Adrenal gland (tissue), 12 donors: ENCODE data around the gene CAMK2D. TPM values are rescaled to one million over a fixed set of nuclear protein-coding genes. Genes with fewer than 3 reads are reported as not detected.

Experiments
- DNase-seq, 7 donors: peaks; one replicate each; pipeline ENCODE4 v3.0.0-alpha.2; 2019 to 2020
- H3K27ac ChIP-seq, 5 donors: fragments of 200-600 bp; sonication (generic) in 4 of 5; 1 replicate in 3 of 5; 2 replicates in 2 of 5; pipeline versions ENCODE4 v1.5.1 to v1.8.0; 2016 to 2020; ENCODE audit warnings: mild to moderate bottlenecking in 1 of 5
- H3K27me3 ChIP-seq: fragments of 200-600 bp; 2 replicates; pipeline ENCODE4 v1.8.0; 2021
- H3K36me3 ChIP-seq, 2 donors: fragments of 200-600 bp; replicated peaks in 1 of 2; 1 replicate in 1 of 2; 2 replicates in 1 of 2; pipeline versions ENCODE4 v1.5.1 to v1.8.0; 2018 to 2022
- H3K4me1 ChIP-seq, 2 donors: fragments of 200-600 bp; replicated peaks in 1 of 2; 1 replicate in 1 of 2; 2 replicates in 1 of 2; pipeline versions ENCODE4 v1.5.1 to v1.8.0; 2018 to 2021
- H3K4me3 ChIP-seq, 4 donors: fragments of 200-600 bp; sonication (generic) in 3 of 4; one replicate each; pipeline ENCODE4 v1.5.1; 2016 to 2018
- H3K9me3 ChIP-seq, 3 donors: fragments of 200-600 bp; sonication (generic) in 1 of 3; replicated peaks in 1 of 3; 1 replicate in 2 of 3; 2 replicates in 1 of 3; pipeline versions ENCODE4 v1.5.1 to v1.8.0; 2016 to 2021
- POLR2A ChIP-seq, 2 donors: fragments of 450-650 bp; IDR thresholded peaks; one replicate each; pipeline ENCODE4 v1.6.1; 2017; ENCODE audit warnings: antibody characterized with exemption in 2 of 2, mild to moderate bottlenecking in 2 of 2, moderate library complexity in 1 of 2
- WGBS, 4 donors: extraction: QIAGEN DNeasy Blood & Tissue Kit in 2 of 4; methylation state at CpG; one replicate each; pipeline versions ENCODE4 v1.1.5 to v1.1.7; 2013 to 2017; 5-methylcytosine and 5-hydroxymethylcytosine counted together
- intact Hi-C, 2 donors: fragments of 100-400 bp; cut with DNase I; formaldehyde crosslinking; loops; one replicate each; pipeline versions ENCODE4 v1.14.1 to v1.15.0; 2022 to 2023
- polyA plus RNA-seq, 3 donors: library from polyadenylated mRNA; stranded (reverse); fragments of 200-250 nt in 2 of 3; fragments of 350-450 nt in 1 of 3; fragmentation: Illumina TruSeq in 1 of 3; extraction: RNeasy Lipid Tissue Mini Kit (QIAGEN cat#74804) in 1 of 3; gene quantifications; one replicate each; pipeline ENCODE4 v1.2.3, GENCODE V29; 2013 to 2014
- total RNA-seq, 9 donors: library from RNA; depleted of rRNA in 4 of 9; stranded (reverse); fragments of >200 nt in 4 of 9; fragments of 120-200 nt in 1 of 9; fragmentation: NEBNext Ultra II Directional in 1 of 9; extraction: Animal tissue kit (Norgen Biotek cat#: 25700) in 1 of 9; gene quantifications; one replicate each; pipeline versions ENCODE4 v1.1.0 to v1.2.4, GENCODE V29; 2013 to 2023
- TF ChIP-seq, protein P1 (sequence below), 6 experiments: fragments of 450-650 bp in 4 of 6; fragments of 200-600 bp in 2 of 6; sonication (generic) in 1 of 6; IDR thresholded peaks; 1 replicate in 5 of 6; 2 replicates in 1 of 6; pipeline versions ENCODE4 v1.5.1 to v1.8.0; 2016 to 2021; ENCODE audit warnings: antibody characterized with exemption in 6 of 6, mild to moderate bottlenecking in 2 of 6, moderate library complexity in 1 of 6
- donor health status: healthy with polysubstance abuse.
- donor health status: Bipolar disorder and iron deficiency.
- donor health status: DM: yes; HTN: yes; CAD: no.
- donor health status: DM: no; HTN: no; CAD: no.
- donor health status: DM: no; HTN: no; CAD: no.
- donor health status: DM: yes; HTN: yes; CAD: no.

CAMK2D gene
- total and polyA plus RNA-seq, 12 donors = 7.6 to 83.9 (median 33.6) TPM

DNA sequence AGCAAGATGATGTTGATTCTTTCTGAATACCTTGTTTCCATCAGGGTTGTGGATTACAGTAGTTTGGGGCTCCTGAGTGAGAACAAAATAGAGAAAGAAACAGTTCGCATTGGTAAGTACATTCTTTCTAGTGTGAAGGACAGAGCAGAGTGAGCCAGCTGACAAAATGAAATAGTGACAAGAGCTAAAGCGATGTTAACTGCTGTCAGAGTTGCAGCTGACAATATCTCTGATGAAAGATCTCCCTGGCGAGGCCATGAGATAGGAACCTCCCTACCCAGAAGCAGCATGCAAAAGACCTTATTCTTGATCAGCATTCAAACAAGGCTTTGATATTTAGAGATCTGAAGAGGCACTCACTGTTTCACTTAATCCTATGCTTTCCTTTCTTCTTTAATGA is 258.6 kb downstream of the CAMK2D start:
- Histone ChIP-seq H3K27ac (no peak overlapping the region), H3K4me1 (peaks cover 18 to 35% of the 10 kb centered on the region in 2 donors), H3K36me3 (no peaks in the 10 kb centered on the region), H3K9me3 (no peaks in the 10 kb centered on the region), H3K27me3 (no peaks in the 10 kb centered on the region), H3K4me3 (no peak overlapping the region)
- WGBS, 4 donors = 47 to 53% (median 52%) methylated on average over 3 of the region's 3 CpGs
- TF ChIP-seq POLR2A (IDR thresholded peaks at IDR 0.05) = no peak
- TF ChIP-seq, protein P1, sequence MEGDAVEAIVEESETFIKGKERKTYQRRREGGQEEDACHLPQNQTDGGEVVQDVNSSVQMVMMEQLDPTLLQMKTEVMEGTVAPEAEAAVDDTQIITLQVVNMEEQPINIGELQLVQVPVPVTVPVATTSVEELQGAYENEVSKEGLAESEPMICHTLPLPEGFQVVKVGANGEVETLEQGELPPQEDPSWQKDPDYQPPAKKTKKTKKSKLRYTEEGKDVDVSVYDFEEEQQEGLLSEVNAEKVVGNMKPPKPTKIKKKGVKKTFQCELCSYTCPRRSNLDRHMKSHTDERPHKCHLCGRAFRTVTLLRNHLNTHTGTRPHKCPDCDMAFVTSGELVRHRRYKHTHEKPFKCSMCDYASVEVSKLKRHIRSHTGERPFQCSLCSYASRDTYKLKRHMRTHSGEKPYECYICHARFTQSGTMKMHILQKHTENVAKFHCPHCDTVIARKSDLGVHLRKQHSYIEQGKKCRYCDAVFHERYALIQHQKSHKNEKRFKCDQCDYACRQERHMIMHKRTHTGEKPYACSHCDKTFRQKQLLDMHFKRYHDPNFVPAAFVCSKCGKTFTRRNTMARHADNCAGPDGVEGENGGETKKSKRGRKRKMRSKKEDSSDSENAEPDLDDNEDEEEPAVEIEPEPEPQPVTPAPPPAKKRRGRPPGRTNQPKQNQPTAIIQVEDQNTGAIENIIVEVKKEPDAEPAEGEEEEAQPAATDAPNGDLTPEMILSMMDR (IDR thresholded peaks at IDR 0.05) = no peak
- intact Hi-C loops = no loop called here
- peak in 3 of 7 donors; percentile 9 to 38 (median 29) for DNase-seq

DNA sequence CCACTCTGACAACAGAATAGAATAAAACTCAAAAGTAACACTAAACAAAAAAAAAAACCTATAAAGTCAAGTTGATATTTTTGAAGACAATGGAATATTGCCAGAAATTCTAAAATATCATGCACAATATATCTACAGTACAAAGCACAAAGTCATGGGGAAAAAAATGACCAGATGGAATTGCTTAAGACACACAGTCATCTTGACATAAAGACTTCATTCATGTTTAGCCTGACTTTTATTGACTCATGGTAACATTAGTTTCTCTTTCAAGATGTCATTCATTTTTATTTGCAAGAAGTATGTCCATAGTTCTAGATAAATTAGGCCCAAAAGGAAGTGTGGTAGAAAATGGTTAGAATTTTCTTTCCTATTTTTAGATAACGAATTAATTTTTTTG is 259.1 kb downstream of the CAMK2D start:
- no peak overlapping the region for H3K4me3 ChIP-seq
- H3K4me1 ChIP-seq = peaks cover 18 to 35% of the 10 kb centered on the region in 2 donors
- WGBS, 4 donors = 94 to 98% (median 96%) methylated on average over 1 of the region's 1 CpG
- H3K36me3 ChIP-seq = no peaks in the 10 kb centered on the region
- intact Hi-C loops = no loop called here
- no peak overlapping the region for H3K27ac ChIP-seq
- TF ChIP-seq POLR2A (IDR thresholded peaks at IDR 0.05) = no peak
- TF ChIP-seq, protein P1 (IDR thresholded peaks at IDR 0.05) = no peak
- DNase-seq = no peak
- H3K27me3 ChIP-seq = no peaks in the 10 kb centered on the region
- H3K9me3 ChIP-seq = no peaks in the 10 kb centered on the region

DNA sequence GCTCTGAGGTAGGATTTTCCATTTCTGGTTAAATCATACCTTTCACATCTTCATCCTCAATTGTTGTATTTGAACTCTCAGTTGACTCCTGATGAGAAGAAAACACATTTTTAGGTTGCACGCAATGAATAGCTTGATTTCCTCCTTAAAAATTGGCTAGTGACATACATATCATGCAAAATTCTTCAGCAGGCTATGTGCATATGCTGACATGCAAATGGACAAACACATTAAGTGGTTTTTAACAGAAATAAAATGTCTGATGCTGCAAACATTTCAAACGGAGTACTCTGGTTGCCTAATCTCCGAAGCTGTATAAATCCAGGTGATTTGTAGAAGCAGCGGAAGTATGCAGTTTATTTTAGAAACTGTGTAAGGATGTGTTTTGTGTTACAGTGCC is 261.1 kb downstream of the CAMK2D start:
- no peak for DNase-seq
- peaks cover 18 to 35% of the 10 kb centered on the region in 2 donors for H3K4me1 ChIP-seq
- intact Hi-C loops = no loop called here
- no peaks in the 10 kb centered on the region for H3K27me3 ChIP-seq
- H3K27ac ChIP-seq = no peak overlapping the region
- 91 to 98% (median 94%) methylated on average over 4 of the region's 4 CpGs for WGBS, 4 donors
- no peak overlapping the region for H3K4me3 ChIP-seq
- H3K36me3 ChIP-seq = no peaks in the 10 kb centered on the region
- TF ChIP-seq, protein P1 (IDR thresholded peaks at IDR 0.05) = no peak
- TF ChIP-seq POLR2A (IDR thresholded peaks at IDR 0.05) = no peak
- H3K9me3 ChIP-seq = no peaks in the 10 kb centered on the region

DNA sequence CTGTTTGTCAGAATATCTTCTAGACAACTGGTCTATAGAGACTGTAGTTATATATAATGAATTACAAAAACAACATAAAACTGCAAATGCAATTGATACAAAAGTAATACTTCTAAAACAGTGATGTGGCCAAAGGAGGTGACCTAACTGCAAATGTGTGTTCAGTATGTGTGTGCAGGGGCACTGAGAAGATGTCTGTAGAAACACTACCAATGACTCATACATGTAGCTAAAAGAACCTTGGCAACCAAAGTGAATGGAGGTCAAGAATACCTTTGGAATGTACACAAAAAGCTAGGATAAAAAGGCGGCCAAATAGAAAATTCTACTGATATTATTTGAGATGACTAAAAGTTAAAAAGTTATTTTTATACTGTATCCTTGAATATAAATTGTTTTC is 261.8 kb downstream of the CAMK2D start:
- intact Hi-C loops = no loop called here
- no peak for TF ChIP-seq POLR2A (IDR thresholded peaks at IDR 0.05)
- TF ChIP-seq, protein P1 (IDR thresholded peaks at IDR 0.05) = no peak
- peaks cover 18 to 35% of the 10 kb centered on the region in 2 donors for H3K4me1 ChIP-seq
- H3K4me3 ChIP-seq = no peak overlapping the region
- H3K27me3 ChIP-seq = no peaks in the 10 kb centered on the region
- no peaks in the 10 kb centered on the region for H3K36me3 ChIP-seq
- no peak overlapping the region for H3K27ac ChIP-seq
- no peaks in the 10 kb centered on the region for H3K9me3 ChIP-seq
- 52 to 74% (median 63%) methylated on average over 1 of the region's 1 CpG for WGBS, 4 donors
- DNase-seq = no peak
